HepG2 (cell line): ENCODE results near the gene SHC3. TPM values are rescaled to one million over a fixed set of nuclear protein-coding genes. Genes with fewer than 3 reads are reported as not detected.

Experiments
- ATAC-seq: fragments of 200-7000 bp; cut with Tn5 transposase; 3 replicates; pipeline ENCODE4 v1.9.1; 2020; ENCODE audit warnings: mild to moderate bottlenecking, moderate library complexity
- BruUV-seq: library from RNA; stranded (reverse); fragments of 400-500 nt; replicated peaks from 2 replicates; lab custom pipeline; 2021; lab: Mats Ljungman, UMichigan
- CTCF ChIA-PET: fragments of 300-600 bp; formaldehyde crosslinking; extraction: SDS; loops from one replicate; lab custom pipeline; 2021; ENCODE audit warnings: low total read pairs, inconsistent platforms, low intra/inter-chr PET ratio; lab: Yijun Ruan, JAX
- POLR2A ChIA-PET: fragments of 350-600 bp; sonication (Branson Sonifier 250); formaldehyde crosslinking; loops from one replicate; lab custom pipeline; 2020; ENCODE audit warnings: antibody characterized with exemption, inconsistent platforms; lab: Yijun Ruan, JAX
- DNase-seq: peaks from one replicate; pipeline ENCODE4 v3.0.0-alpha.2; 2015; ENCODE audit warnings: low spot score
- FAIRE-seq: peaks from 3 replicates; lab custom pipeline; 2011; peaks lifted over from hg19 to GRCh38; lab: Jason Lieb, UNC
- H2AFZ ChIP-seq: one replicate; pipeline ENCODE4 v1.6.1; 2011; ENCODE audit warnings: low read length, inconsistent platforms
- H3K27ac ChIP-seq: fragments of 300-600 bp; 3 replicates; pipeline ENCODE4 v1.8.0; 2011; ENCODE audit warnings: mixed run types, mild to moderate bottlenecking, mixed read lengths, low read length, inconsistent platforms; ENCODE audit not compliant: insufficient read depth; ENCODE audit errors: extremely low read length
- H3K27me3 ChIP-seq, 2 experiments: fragments of 200-600 bp in 1 of 2; 2 replicates in 1 of 2; 3 replicates in 1 of 2; pipeline versions ENCODE4 v1.6.0 to v1.8.0; 2011; ENCODE audit warnings: low read length in 2 of 2, mild to moderate bottlenecking in 2 of 2, moderate library complexity in 2 of 2, inconsistent platforms in 1 of 2; ENCODE audit not compliant: insufficient read depth in 2 of 2, control insufficient read depth in 1 of 2
- H3K36me3 ChIP-seq, 2 experiments: fragments of 200-600 bp in 1 of 2; replicated peaks in 1 of 2; 2 replicates in 1 of 2; 3 replicates in 1 of 2; pipeline versions ENCODE4 v1.5.1 to v1.8.0; 2011; ENCODE audit warnings: low read length in 2 of 2, inconsistent platforms in 1 of 2; ENCODE audit not compliant: insufficient read depth in 2 of 2, control insufficient read depth in 1 of 2
- H3K4me1 ChIP-seq: 2 replicates; pipeline ENCODE4 v1.5.1; 2012; ENCODE audit warnings: low read length, inconsistent platforms; ENCODE audit not compliant: insufficient read depth
- H3K4me2 ChIP-seq: 2 replicates; pipeline ENCODE4 v1.6.0; 2011; ENCODE audit warnings: low read depth, low read length, inconsistent platforms
- H3K4me3 ChIP-seq, 3 experiments: fragments of 200-600 bp in 1 of 3; sonication (generic), shearing (Covaris generic) in 1 of 3; replicated peaks in 1 of 3; 2 replicates each; pipeline ENCODE4 v1.5.1; 2011 to 2016; ENCODE audit warnings: low read length in 3 of 3, inconsistent platforms in 2 of 3, low read depth in 2 of 3, mild to moderate bottlenecking in 2 of 3, control low read depth in 1 of 3, mixed read lengths in 1 of 3; ENCODE audit not compliant: insufficient read depth in 1 of 3
- H3K79me2 ChIP-seq: one replicate; pipeline ENCODE4 v1.6.1; 2011; ENCODE audit warnings: low read length, inconsistent platforms; ENCODE audit not compliant: insufficient read depth
- H3K9ac ChIP-seq: 2 replicates; pipeline ENCODE4 v1.6.0; 2011; ENCODE audit warnings: mild to moderate bottlenecking, low read depth, low read length, inconsistent platforms; ENCODE audit not compliant: insufficient read depth
- H3K9me3 ChIP-seq: 2 replicates; pipeline ENCODE4 v1.5.1; 2012; ENCODE audit warnings: mild to moderate bottlenecking, low read length
- H4K20me1 ChIP-seq: 2 replicates; pipeline ENCODE4 v1.6.0; 2011; ENCODE audit warnings: inconsistent platforms, mild to moderate bottlenecking, low read length, moderate library complexity; ENCODE audit not compliant: insufficient read depth
- CREM ChIP-seq, 2 experiments: sonication (generic) in 1 of 2; formaldehyde crosslinking in 1 of 2; IDR thresholded peaks; 2 replicates each; pipeline versions ENCODE4 v1.4.0 to v1.6.1; 2016 to 2020; ENCODE audit warnings: antibody characterized with exemption in 1 of 2, mild to moderate bottlenecking in 1 of 2, missing genetic modification reagents in 1 of 2
- NFIC ChIP-seq: IDR thresholded peaks from 2 replicates; pipeline ENCODE4 v1.6.1; 2012; ENCODE audit warnings: mild to moderate bottlenecking, low read length, inconsistent platforms
- NKX3-1 ChIP-seq: sonication (generic); formaldehyde crosslinking; IDR thresholded peaks from 2 replicates; pipeline ENCODE4 v1.5.0; 2020; ENCODE audit warnings: missing genetic modification reagents
- RBAK ChIP-seq: sonication (generic); formaldehyde crosslinking; IDR thresholded peaks from 2 replicates; pipeline ENCODE4 v1.5.1; 2020; ENCODE audit warnings: mild to moderate bottlenecking, missing genetic modification reagents
- ZFY ChIP-seq: sonication (generic); formaldehyde crosslinking; IDR thresholded peaks from 2 replicates; pipeline ENCODE4 v1.4.0; 2020; ENCODE audit warnings: missing genetic modification reagents
- ZNF143 ChIP-seq: sonication (generic); formaldehyde crosslinking; IDR thresholded peaks from 2 replicates; pipeline ENCODE4 v1.4.0; 2020; ENCODE audit warnings: missing genetic modification reagents
- ZNF629 ChIP-seq: sonication (generic); formaldehyde crosslinking; conservative IDR thresholded peaks from 2 replicates; pipeline ENCODE4 v1.5.0; 2020; ENCODE audit warnings: missing genetic modification reagents
- ZNF776 ChIP-seq: sonication (generic); formaldehyde crosslinking; IDR thresholded peaks from 2 replicates; pipeline ENCODE4 v1.4.0; 2020; ENCODE audit warnings: mild to moderate bottlenecking, missing genetic modification reagents
- in situ Hi-C: cut with HindIII; loops from 2 replicates; pipeline ENCODE4 v1.10.0; 2017; ENCODE audit warnings: low pct_unique_long_range_greater_than_20kb; ENCODE audit not compliant: extremely low pct_ligation_motif_present
- intact Hi-C: fragments of 100-400 bp; cut with micrococcal nuclease; formaldehyde crosslinking; loops from one replicate; pipeline ENCODE4 v1.10.0; 2022; ENCODE audit not compliant: unreplicated experiment
- polyA plus RNA-seq, 8 experiments: library from polyadenylated mRNA; depleted of rRNA in 3 of 8; stranded (reverse) in 7 of 8; unstranded in 1 of 8; fragments of >200 nt; fragmentation: Illumina TruSeq in 4 of 8; extraction: Trizol in 4 of 8; gene quantifications; 2 replicates each; pipeline versions ENCODE4 v1.2.1 to v1.2.3, GENCODE V29; 2011 to 2016; ENCODE audit warnings: low read depth in 4 of 8, missing spikeins in 1 of 8, mixed read lengths in 1 of 8; ENCODE audit not compliant: insufficient read depth in 1 of 8
- total RNA-seq, 5 experiments: library from RNA; depleted of rRNA; stranded (reverse); fragments of >200 nt; fragmentation: Illumina TruSeq; extraction: Trizol; gene quantifications; 2 replicates each; pipeline ENCODE4 v1.2.3, GENCODE V29; 2016; ENCODE audit warnings: low read depth in 1 of 5
- TF ChIP-seq, protein P1 (sequence below): sonication (generic); formaldehyde crosslinking; IDR thresholded peaks from 2 replicates; pipeline ENCODE4 v1.5.1; 2020; ENCODE audit warnings: mild to moderate bottlenecking, missing genetic modification reagents
- TF ChIP-seq, protein P2 (sequence below): sonication (generic); formaldehyde crosslinking; IDR thresholded peaks from 2 replicates; pipeline ENCODE4 v1.4.0; 2020; ENCODE audit warnings: missing genetic modification reagents
- TF ChIP-seq, protein P3 (sequence below): sonication (generic); formaldehyde crosslinking; IDR thresholded peaks from 2 replicates; pipeline ENCODE4 v1.4.0; 2020; ENCODE audit warnings: missing genetic modification reagents
- TF ChIP-seq, protein P4 (sequence below): sonication (generic); formaldehyde crosslinking; IDR thresholded peaks from 2 replicates; pipeline ENCODE4 v1.8.1; 2023; ENCODE audit warnings: missing genetic modification reagents, mild to moderate bottlenecking, borderline replicate concordance
- TF ChIP-seq, protein P5 (sequence below): sonication (generic); formaldehyde crosslinking; conservative IDR thresholded peaks from 2 replicates; pipeline ENCODE4 v1.8.0; 2022; ENCODE audit warnings: missing genetic modification reagents

The SHC3 gene
- total and polyA plus RNA-seq, 2 of the 13 experiments (the other 11 are each of a cell fraction or from before 2014, with no cell fraction given), result 0.09 to 0.89 TPM

DNA sequence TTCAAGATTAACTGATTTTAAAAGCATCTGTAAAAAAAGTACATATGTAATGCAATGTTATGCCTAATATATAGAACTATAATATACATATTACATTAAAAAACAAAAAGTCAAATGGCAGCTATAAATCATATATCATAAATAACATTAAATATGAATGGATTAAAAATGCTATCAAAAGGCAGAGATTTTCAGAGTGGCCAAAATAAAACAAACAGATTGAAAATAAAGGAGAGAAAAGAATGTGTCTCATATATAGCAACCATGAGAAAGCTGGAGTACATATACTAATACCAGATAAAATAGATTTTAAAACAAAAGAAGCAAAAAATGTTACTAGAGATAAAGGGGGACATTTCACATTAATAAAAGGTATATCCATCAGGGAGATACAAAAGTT lies 148.8 kb downstream of the SHC3 start:
- Histone ChIP-seq H3K27ac (no peak overlapping the region), H4K20me1 (no peaks in the 10 kb centered on the region), H3K36me3 (no peaks in the 10 kb centered on the region), H3K9me3 (no peaks in the 10 kb centered on the region), H3K79me2 (no peaks in the 10 kb centered on the region), H3K9ac (no peak overlapping the region), H3K4me2 (no peak overlapping the region), H3K4me3 (no peak overlapping the region), H2AFZ (no peak overlapping the region), H3K27me3 (no peaks in the 10 kb centered on the region), H3K4me1 (no peaks in the 10 kb centered on the region)
- POLR2A ChIA-PET, result no interaction called here
- CTCF ChIA-PET, result no interaction called here
- FAIRE-seq, result no peak
- no peak for ATAC-seq
- BruUV-seq, result no TSS peak
- intact Hi-C loops, result no loop called here
- no peak for DNase-seq
- in situ Hi-C loops, result no loop called here
- TF ChIP-seq ZFY (no peak), ZNF776 (CRISPR knock-in tag) (no peak), ZNF143 (no peak), NFIC (no peak), CREM (IDR thresholded peaks at IDR 0.05) (no peak), CREM (CRISPR knock-in tag; IDR thresholded peaks at IDR 0.05) (no peak), ZNF629 (no peak), NKX3-1 (no peak), RBAK (CRISPR knock-in tag) (no peak)
- TF ChIP-seq, protein P1, sequence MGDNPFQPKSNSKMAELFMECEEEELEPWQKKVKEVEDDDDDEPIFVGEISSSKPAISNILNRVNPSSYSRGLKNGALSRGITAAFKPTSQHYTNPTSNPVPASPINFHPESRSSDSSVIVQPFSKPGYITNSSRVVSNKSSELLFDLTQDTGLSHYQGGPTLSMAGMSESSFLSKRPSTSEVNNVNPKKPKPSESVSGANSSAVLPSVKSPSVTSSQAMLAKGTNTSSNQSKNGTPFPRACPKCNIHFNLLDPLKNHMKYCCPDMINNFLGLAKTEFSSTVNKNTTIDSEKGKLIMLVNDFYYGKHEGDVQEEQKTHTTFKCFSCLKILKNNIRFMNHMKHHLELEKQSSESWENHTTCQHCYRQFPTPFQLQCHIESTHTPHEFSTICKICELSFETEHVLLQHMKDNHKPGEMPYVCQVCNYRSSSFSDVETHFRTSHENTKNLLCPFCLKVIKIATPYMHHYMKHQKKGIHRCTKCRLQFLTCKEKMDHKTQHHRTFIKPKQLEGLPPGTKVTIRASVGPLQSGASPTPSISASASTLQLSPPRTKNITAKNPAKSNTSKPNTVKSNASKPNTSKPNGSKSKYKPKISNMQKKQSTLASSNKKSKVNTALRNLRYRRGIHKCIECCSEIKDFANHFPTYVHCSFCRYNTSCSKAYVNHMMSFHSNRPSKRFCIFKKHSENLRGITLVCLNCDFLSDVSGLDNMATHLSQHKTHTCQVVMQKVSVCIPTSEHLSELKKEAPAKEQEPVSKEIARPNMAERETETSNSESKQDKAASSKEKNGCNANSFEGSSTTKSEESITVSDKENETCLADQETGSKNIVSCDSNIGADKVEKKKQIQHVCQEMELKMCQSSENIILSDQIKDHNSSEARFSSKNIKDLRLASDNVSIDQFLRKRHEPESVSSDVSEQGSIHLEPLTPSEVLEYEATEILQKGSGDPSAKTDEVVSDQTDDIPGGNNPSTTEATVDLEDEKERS (CRISPR knock-in tag), result no peak
- TF ChIP-seq, protein P2, sequence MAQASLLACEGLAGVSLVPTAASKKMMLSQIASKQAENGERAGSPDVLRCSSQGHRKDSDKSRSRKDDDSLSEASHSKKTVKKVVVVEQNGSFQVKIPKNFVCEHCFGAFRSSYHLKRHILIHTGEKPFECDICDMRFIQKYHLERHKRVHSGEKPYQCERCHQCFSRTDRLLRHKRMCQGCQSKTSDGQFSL (CRISPR knock-in tag), result no peak
- TF ChIP-seq, protein P3, sequence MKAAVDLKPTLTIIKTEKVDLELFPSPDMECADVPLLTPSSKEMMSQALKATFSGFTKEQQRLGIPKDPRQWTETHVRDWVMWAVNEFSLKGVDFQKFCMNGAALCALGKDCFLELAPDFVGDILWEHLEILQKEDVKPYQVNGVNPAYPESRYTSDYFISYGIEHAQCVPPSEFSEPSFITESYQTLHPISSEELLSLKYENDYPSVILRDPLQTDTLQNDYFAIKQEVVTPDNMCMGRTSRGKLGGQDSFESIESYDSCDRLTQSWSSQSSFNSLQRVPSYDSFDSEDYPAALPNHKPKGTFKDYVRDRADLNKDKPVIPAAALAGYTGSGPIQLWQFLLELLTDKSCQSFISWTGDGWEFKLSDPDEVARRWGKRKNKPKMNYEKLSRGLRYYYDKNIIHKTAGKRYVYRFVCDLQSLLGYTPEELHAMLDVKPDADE, result no peak
- TF ChIP-seq, protein P4, sequence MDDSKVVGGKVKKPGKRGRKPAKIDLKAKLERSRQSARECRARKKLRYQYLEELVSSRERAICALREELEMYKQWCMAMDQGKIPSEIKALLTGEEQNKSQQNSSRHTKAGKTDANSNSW (CRISPR knock-in tag), result no peak
- TF ChIP-seq, protein P5, sequence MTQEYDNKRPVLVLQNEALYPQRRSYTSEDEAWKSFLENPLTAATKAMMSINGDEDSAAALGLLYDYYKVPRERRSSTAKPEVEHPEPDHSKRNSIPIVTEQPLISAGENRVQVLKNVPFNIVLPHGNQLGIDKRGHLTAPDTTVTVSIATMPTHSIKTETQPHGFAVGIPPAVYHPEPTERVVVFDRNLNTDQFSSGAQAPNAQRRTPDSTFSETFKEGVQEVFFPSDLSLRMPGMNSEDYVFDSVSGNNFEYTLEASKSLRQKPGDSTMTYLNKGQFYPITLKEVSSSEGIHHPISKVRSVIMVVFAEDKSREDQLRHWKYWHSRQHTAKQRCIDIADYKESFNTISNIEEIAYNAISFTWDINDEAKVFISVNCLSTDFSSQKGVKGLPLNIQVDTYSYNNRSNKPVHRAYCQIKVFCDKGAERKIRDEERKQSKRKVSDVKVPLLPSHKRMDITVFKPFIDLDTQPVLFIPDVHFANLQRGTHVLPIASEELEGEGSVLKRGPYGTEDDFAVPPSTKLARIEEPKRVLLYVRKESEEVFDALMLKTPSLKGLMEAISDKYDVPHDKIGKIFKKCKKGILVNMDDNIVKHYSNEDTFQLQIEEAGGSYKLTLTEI, result no peak
